Trophoblast cell (in vitro differentiated cells and primary cell): ENCODE results near the gene RBFOX1.

Experiments
- DNase-seq, 2 donors: peaks; one replicate each; pipeline ENCODE4 v3.0.0-alpha.2; 2016
- H2AFZ ChIP-seq: 2 replicates; pipeline ENCODE4 v1.6.1; 2013; ENCODE audit warnings: low read length, moderate library complexity, mild to moderate bottlenecking; ENCODE audit not compliant: insufficient read depth, poor library complexity
- H2AK5ac ChIP-seq: 2 replicates; pipeline ENCODE4 v1.6.1; 2013; ENCODE audit warnings: mild to moderate bottlenecking, low read length
- H2BK120ac ChIP-seq: 2 replicates; pipeline ENCODE4 v1.6.1; 2013; ENCODE audit warnings: low read length, mild to moderate bottlenecking, moderate library complexity; ENCODE audit not compliant: insufficient read depth, poor library complexity
- H2BK12ac ChIP-seq: 2 replicates; pipeline ENCODE4 v1.6.1; 2013; ENCODE audit warnings: mild to moderate bottlenecking, low read length, moderate library complexity
- H2BK5ac ChIP-seq: 2 replicates; pipeline ENCODE4 v1.6.1; 2013; ENCODE audit warnings: low read length, low read depth, moderate library complexity, mild to moderate bottlenecking; ENCODE audit not compliant: poor library complexity
- H3K14ac ChIP-seq: 2 replicates; pipeline ENCODE4 v1.6.1; 2013; ENCODE audit warnings: mild to moderate bottlenecking, low read length
- H3K18ac ChIP-seq: 2 replicates; pipeline ENCODE4 v1.6.1; 2013; ENCODE audit warnings: mild to moderate bottlenecking, low read length
- H3K23ac ChIP-seq: 2 replicates; pipeline ENCODE4 v1.6.1; 2013; ENCODE audit warnings: low read length
- H3K27ac ChIP-seq: 2 replicates; pipeline ENCODE4 v1.5.1; 2013; ENCODE audit warnings: low read depth, mild to moderate bottlenecking, inconsistent platforms, low read length, moderate library complexity
- H3K27me3 ChIP-seq: 2 replicates; pipeline ENCODE4 v1.6.1; 2013; ENCODE audit warnings: inconsistent platforms, mild to moderate bottlenecking, low read length, moderate library complexity; ENCODE audit not compliant: insufficient read depth
- H3K36me3 ChIP-seq, 2 experiments: 1 replicate in 1 of 2; 2 replicates in 1 of 2; pipeline ENCODE4 v1.6.1; 2013; ENCODE audit warnings: low read length in 2 of 2, mild to moderate bottlenecking in 2 of 2, moderate library complexity in 1 of 2; ENCODE audit not compliant: insufficient read depth in 2 of 2, control insufficient read depth in 1 of 2
- H3K4ac ChIP-seq: 2 replicates; pipeline ENCODE4 v1.6.1; 2013; ENCODE audit warnings: low read depth, mild to moderate bottlenecking, low read length, moderate library complexity
- H3K4me1 ChIP-seq, 2 experiments: 1 replicate in 1 of 2; 2 replicates in 1 of 2; pipeline ENCODE4 v1.6.1; 2013; ENCODE audit warnings: low read length in 2 of 2, mild to moderate bottlenecking in 2 of 2, moderate library complexity in 1 of 2; ENCODE audit not compliant: insufficient read depth in 2 of 2, control insufficient read depth in 1 of 2
- H3K4me2 ChIP-seq: 2 replicates; pipeline ENCODE4 v1.6.1; 2013; ENCODE audit warnings: inconsistent platforms, mild to moderate bottlenecking, low read length, moderate library complexity
- H3K4me3 ChIP-seq: 2 replicates; pipeline ENCODE4 v1.5.1; 2013; ENCODE audit warnings: mild to moderate bottlenecking, low read depth, low read length, inconsistent platforms
- H3K79me1 ChIP-seq: one replicate; pipeline ENCODE4 v1.6.1; 2013; ENCODE audit warnings: low read length
- H3K79me2 ChIP-seq: 2 replicates; pipeline ENCODE4 v1.6.1; 2013; ENCODE audit warnings: low read length, mild to moderate bottlenecking; ENCODE audit not compliant: control insufficient read depth, insufficient read depth, poor library complexity
- H3K9ac ChIP-seq: 2 replicates; pipeline ENCODE4 v1.6.1; 2013; ENCODE audit warnings: mild to moderate bottlenecking, low read length
- H3K9me3 ChIP-seq: 2 replicates; pipeline ENCODE4 v1.6.1; 2013; ENCODE audit warnings: low read depth, mild to moderate bottlenecking, control low read depth, inconsistent platforms, low read length; ENCODE audit not compliant: insufficient read depth
- H4K12ac ChIP-seq: 2 replicates; pipeline ENCODE4 v1.6.1; 2013; ENCODE audit warnings: low read depth, mild to moderate bottlenecking, low read length, moderate library complexity
- H4K8ac ChIP-seq: 2 replicates; pipeline ENCODE4 v1.6.1; 2013; ENCODE audit warnings: low read depth, mild to moderate bottlenecking, low read length, moderate library complexity
- H4K91ac ChIP-seq: one replicate; pipeline ENCODE4 v1.6.1; 2013; ENCODE audit warnings: low read depth, mild to moderate bottlenecking, low read length, moderate library complexity
- WGBS: extraction: QIAGEN DNeasy Blood & Tissue Kit; methylation state at CpG from one replicate; pipeline ENCODE4 v1.1.7; 2013; ENCODE audit warnings: missing lambda C conversion rate; ENCODE audit not compliant: insufficient read length, insufficient coverage; ENCODE audit errors: extremely low coverage; 5-methylcytosine and 5-hydroxymethylcytosine counted together

The RBFOX1 gene

GRCh38 chr16:7290682-7291081 is 42.0 kb upstream of the RBFOX1 start:
- Histone ChIP-seq H3K27ac (no peak overlapping the region), H3K79me1 (no peaks in the 10 kb centered on the region), H3K9me3 (no peaks in the 10 kb centered on the region), H3K4me1 (no peaks in the 10 kb centered on the region), H3K4me3 (no peak overlapping the region), H3K14ac (no peak overlapping the region), H2BK120ac (no peak overlapping the region), H3K27me3 (no peaks in the 10 kb centered on the region), H2AFZ (no peak overlapping the region), H3K4me2 (no peak overlapping the region), H4K91ac (no peak overlapping the region), H3K9ac (no peak overlapping the region), H3K4ac (no peak overlapping the region), H2BK12ac (no peak overlapping the region), H2BK5ac (no peak overlapping the region), H3K36me3 (no peaks in the 10 kb centered on the region), H2AK5ac (no peak overlapping the region), H4K12ac (no peak overlapping the region), H3K23ac (no peak overlapping the region), H4K8ac (no peak overlapping the region), H3K79me2 (no peaks in the 10 kb centered on the region), H3K18ac (no peak overlapping the region)
- no CpG with 5 or more reads among the region's 6 CpGs for WGBS
- DNase-seq, result no peak

GRCh38 chr16:7294020-7294419 is 38.6 kb upstream of the RBFOX1 start:
- no peak overlapping the region for H2BK12ac ChIP-seq

GRCh38 chr16:7303052-7303610 is 29.5 kb upstream of the RBFOX1 start:
- Histone ChIP-seq H4K12ac (no peak overlapping the region), H3K4ac (no peak overlapping the region), H2AK5ac (no peak overlapping the region), H4K91ac (no peak overlapping the region), H3K23ac (no peak overlapping the region), H2AFZ (no peak overlapping the region), H2BK12ac (no peak overlapping the region), H3K36me3 (no peaks in the 10 kb centered on the region), H4K8ac (no peak overlapping the region), H3K18ac (no peak overlapping the region), H3K27me3 (peaks cover 25% of the 10 kb centered on the region), H3K4me1 (peaks cover 0 to 6% of the 10 kb centered on the region in 2 experiments), H2BK120ac (no peak overlapping the region), H3K79me2 (no peaks in the 10 kb centered on the region), H3K9me3 (no peaks in the 10 kb centered on the region), H2BK5ac (no peak overlapping the region), H3K9ac (no peak overlapping the region), H3K79me1 (no peaks in the 10 kb centered on the region), H3K27ac (no peak overlapping the region), H3K14ac (no peak overlapping the region), H3K4me3 (peak overlapping the region; percentile 54), H3K4me2 (peak overlapping the region; percentile 72)
- WGBS, result no CpG with 5 or more reads among the region's 34 CpGs
- no peak for DNase-seq

More at GRCh38 chr16:7294020-7294419, 38.6 kb upstream of the RBFOX1 start:
- WGBS, result no CpG with 5 or more reads among the region's 4 CpGs
- H2AFZ ChIP-seq, result no peak overlapping the region
- H3K9ac ChIP-seq, result no peak overlapping the region
- no peak overlapping the region for H3K27ac ChIP-seq
- no peak overlapping the region for H3K18ac ChIP-seq
- H3K4me2 ChIP-seq, result no peak overlapping the region
- no peak overlapping the region for H2AK5ac ChIP-seq
- no peaks in the 10 kb centered on the region for H3K9me3 ChIP-seq
- H3K23ac ChIP-seq, result peak overlapping the region; percentile 64
- H3K4ac ChIP-seq, result no peak overlapping the region
- no peaks in the 10 kb centered on the region for H3K36me3 ChIP-seq
- no peaks in the 10 kb centered on the region for H3K79me1 ChIP-seq
- no peak overlapping the region for H4K12ac ChIP-seq
- no peak overlapping the region for H3K14ac ChIP-seq
- H2BK5ac ChIP-seq, result no peak overlapping the region
- H4K91ac ChIP-seq, result no peak overlapping the region
- H3K4me1 ChIP-seq, result no peaks in the 10 kb centered on the region
- DNase-seq, result no peak
- H3K4me3 ChIP-seq, result no peak overlapping the region
- no peaks in the 10 kb centered on the region for H3K27me3 ChIP-seq
- H2BK120ac ChIP-seq, result no peak overlapping the region
- H4K8ac ChIP-seq, result no peak overlapping the region
- no peaks in the 10 kb centered on the region for H3K79me2 ChIP-seq

- WGBS, result no CpG with 5 or more reads among the region's 20 CpGs
- Histone ChIP-seq H3K27me3 (peaks cover 25% of the 10 kb centered on the region), H3K79me1 (no peaks in the 10 kb centered on the region), H3K36me3 (no peaks in the 10 kb centered on the region), H3K4ac (no peak overlapping the region), H2BK12ac (no peak overlapping the region), H4K91ac (no peak overlapping the region), H3K9me3 (no peaks in the 10 kb centered on the region), H3K18ac (no peak overlapping the region), H3K79me2 (no peaks in the 10 kb centered on the region), H3K4me3 (no peak overlapping the region), H3K27ac (no peak overlapping the region), H2BK5ac (no peak overlapping the region), H3K4me1 (peaks cover 0 to 6% of the 10 kb centered on the region in 2 experiments), H4K8ac (no peak overlapping the region), H3K23ac (no peak overlapping the region), H3K4me2 (peak overlapping the region; percentile 32), H2BK120ac (no peak overlapping the region), H3K9ac (no peak overlapping the region), H3K14ac (no peak overlapping the region), H4K12ac (no peak overlapping the region), H2AK5ac (no peak overlapping the region), H2AFZ (no peak overlapping the region)
- DNase-seq, result no peak
Observed at GRCh38 chr16:7303660-7304200, 28.9 kb upstream of the RBFOX1 start.
